GM18868 (cell line): ENCODE results near the gene LCN6.
A peak's percentile ranks its signal among the peaks of the same experiment; 100 is the strongest.
"Not testable (repeated sequence)": the region's sequence is repeated elsewhere in the genome, so short reads cannot be mapped to it uniquely, and the experiment has no call there.

Experiments used
- ATAC-seq: cut with Tn5 transposase; IDR thresholded peaks from one replicate; pipeline ENCODE4 v1.9.1; 2021; ENCODE audit warnings: mild to moderate bottlenecking, moderate library complexity; ENCODE audit not compliant: unreplicated experiment

LCN6 gene

DNA sequence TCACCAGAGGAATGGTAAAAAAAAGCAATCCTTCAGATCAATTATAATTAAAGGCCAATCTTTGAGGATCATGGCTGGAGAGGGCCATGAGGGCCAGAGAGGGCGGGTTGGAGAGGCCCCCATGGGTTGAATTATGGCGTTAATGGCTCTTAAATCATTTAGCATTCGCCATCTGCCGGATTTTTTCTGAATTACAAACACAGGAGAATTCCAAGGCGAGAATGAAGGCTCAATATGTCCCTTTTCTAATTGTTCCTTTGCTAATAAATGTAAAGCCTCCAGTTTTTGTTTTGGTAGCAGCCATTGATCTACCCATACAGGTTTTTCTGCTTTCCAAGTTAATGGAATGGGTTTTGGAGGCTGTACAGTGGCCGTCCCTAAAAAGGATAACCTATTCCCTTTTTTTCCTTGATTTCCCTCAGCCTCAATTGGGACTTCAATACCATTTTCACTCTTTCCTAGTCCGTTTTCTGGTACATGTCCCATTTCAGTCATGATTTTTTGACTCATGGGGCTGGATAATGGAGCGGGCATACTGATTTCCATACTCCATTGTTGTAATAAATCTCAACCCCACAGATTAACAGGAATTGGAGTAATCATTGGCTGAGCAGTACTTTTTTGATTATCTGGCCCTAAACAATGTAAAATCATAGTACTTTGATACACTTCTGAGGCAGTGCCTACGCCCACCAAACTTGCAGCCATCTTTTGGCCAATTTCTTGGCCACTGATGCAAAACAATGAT is 36.1 kb upstream of the LCN6 start:
- ATAC-seq, result no peak

DNA sequence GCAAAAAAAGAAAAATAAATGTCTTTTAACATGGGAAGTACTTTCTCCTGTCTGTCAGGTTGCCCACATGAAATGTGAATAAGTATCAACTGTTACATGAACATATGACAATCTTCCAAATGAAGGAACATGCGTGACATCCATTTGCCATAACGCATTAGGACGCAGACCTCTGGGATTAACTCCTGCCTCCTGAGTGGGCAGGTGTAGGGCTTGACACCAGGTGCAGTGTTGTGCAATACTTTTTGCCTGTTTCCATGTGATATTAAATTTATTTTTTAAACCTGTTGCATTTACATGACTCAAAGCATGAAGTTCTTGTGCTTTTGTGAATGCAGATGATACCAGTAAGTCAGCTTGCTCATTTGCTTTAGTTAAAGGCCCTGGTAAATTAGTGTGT is 34.1 kb upstream of the LCN6 start:
- ATAC-seq, result no peak

DNA sequence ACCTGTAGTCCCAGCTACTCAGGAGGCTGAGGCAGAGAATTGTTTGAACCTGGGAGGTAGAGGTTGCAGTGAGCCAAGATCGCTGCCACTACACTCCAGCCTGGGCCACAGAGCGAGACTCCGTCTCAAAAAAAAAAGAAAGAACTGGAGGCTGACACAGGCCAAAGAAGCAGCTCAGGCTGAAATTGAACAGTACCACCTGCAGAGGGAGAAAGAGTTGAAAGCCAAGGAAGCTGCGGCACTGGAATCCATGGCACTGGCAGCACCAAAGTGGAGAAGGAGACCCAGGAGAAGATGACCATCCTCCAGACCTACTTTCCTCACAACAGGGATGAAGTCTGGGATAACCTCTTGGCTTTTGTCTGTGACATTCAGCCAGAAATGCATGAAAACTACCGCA is 31.5 kb upstream of the LCN6 start:
- ATAC-seq, result no peak

DNA sequence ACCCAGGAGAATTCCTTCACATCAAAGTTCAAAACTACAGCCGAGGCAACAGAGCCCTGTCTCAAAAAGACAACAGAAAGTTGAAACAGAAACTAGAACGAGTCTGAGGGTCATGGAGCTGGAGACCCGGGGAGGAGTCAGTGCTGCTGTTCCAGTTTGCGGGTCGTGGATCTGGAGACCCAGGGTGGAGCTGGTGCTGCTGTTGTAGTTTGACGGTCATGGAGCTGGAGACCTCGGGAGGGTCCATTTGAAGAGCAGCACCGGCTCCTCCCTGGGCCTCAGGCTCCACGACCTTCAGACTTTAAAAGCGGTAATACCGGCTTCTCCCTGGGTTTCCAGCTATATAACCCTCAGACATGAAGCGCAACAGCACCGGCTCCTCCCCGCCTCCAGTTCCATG is 29.0 kb upstream of the LCN6 start:
- no peak for ATAC-seq

DNA sequence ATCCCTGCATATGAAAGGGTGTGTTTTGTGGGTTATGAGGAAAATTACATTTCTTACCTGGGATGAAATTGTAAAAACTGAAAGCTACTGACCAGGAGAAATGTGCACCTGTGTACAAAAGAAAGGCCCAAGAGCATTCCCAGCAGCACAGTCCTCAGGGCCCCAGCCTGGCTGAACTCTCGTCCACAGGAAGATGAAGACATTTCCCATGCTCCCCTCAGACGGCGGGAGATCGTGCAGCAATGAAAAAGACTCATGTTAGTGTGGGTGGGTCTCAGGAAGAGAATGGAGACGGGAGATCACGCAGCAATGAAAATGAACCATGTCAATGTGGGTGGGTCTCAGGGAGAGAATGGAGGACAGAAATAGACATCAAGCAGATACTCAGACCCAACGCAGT is 28.6 kb upstream of the LCN6 start:
- ATAC-seq, result no peak

DNA sequence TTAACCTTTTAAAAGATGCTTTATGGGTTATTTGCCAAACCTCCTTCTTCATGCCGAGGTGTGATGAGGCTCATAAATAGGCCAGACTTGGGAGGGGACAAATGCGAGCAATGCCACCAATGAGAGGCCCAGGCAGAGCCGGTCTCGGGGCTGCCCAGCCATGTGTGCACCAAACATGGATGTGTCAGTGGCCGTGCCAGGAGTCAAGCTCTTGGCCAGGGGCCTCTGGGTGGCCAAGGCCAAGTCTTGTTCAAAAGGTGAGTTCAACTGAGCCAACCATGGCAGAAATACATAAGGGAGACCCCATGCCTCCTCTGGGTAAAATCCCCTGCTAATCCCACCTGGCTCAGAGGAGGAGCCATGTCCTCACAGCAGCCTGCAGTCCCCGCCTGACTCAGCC is 26.9 kb upstream of the LCN6 start:
- ATAC-seq, result no peak

DNA sequence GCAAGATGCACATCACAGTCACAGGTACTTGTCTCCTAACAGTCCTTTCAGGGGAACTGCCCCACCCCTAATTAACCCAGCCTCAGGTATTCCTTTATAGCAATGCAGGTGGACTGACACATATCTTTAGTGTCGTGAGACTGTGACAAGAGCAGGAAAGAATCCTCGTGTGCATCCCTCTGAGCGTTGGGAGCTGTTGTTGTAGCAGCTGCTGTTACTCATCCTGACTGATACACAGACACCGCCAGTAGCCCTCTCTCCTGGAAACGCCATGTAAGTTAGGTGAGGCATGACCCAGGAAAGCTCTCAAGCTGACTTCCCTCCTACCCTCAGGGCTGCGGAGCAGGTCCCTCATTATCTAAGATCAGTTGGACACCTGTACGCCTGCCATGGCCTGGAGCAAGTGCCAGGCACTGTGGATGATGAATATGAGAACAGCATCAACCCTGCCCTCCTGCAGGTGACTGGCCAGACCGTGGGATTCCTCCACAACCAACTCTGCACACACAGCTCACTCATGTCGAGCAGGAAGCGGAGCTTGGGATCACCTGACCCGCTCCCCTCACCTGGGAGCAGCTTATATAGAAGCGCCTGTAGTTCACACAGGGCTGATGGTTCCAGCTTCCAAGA is 26.2 kb upstream of the LCN6 start:
- ATAC-seq, result no peak

DNA sequence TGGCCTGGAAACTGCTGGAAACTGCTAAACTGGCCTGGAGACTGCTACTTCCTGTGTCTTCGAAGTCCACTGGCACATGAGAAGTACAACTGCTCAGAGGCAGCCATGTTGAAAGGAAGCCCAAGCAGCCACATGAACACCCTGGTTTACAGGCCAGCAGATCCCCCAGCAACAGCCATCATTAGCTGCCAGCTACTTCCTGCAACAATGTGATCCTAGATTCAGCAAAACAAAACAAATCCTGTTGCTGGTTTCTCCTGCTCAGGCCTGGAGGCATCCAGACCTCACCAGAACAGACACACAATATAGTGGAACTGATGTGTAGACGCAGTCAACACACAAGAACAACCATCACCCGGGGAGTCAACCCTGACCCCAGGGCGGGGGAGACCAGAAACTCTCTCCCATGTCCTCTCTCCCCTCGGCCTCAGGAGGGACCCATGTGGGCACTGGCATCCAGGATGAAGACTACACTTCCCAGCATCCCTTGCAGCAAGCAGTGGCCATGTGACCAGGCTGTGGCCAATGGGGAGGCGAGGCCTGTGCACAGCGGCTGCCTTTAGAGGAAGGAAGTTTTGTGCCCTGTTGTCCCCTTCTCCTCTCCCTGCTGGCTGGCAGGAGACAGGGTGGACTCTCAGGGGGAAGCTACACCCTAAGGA is 25.2 kb upstream of the LCN6 start:
- no peak for ATAC-seq

DNA sequence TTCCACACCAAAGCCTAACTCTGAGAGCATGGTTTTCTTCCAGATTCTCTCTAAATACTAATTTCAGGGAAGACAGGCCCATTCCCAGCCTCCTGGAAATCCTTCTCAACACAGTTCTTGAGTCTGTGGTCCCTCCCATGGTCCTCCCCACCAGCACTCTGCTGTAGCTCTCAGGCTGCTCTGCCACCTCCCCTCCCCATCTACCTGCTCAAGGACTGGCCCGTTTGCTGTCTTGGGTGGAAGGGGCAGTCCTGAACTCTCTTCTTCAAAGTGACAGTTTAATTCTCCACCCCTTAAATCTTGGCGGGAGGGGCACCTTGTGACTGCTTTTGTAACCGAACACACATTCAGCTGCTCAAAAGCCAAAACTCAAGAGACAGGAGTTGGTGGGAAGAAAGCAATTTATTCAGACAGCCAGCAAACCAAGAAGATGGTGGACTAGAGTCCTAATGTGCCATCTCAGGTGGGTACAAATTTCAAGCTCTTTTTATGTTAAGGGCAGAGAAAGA is 23.6 kb upstream of the LCN6 start:
- ATAC-seq, result no peak

DNA sequence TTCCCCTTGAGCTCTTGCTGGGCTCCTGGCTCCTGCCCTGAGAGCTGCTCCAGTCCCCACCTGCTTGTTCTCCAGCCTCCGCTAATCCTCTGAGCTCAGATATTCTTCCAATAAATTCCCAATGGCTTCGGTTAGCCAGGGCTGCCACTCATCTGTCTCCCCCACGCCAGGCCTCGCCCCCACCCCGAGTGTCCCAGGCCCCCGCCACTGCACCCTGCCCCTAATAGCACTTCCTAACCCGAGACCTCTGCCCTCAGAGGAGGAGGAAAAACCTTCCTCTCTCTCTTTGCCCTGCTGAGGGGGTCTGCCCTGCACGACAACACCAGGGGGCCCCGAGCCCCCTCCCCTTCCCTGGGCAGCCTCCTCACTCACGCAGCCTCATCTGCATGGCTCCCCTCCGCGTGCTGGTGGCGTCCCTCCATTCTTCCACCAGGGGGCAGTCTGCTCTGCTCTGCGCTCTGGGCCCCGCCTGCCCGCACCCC is 21.4 kb upstream of the LCN6 start:
- ATAC-seq, result no peak

DNA sequence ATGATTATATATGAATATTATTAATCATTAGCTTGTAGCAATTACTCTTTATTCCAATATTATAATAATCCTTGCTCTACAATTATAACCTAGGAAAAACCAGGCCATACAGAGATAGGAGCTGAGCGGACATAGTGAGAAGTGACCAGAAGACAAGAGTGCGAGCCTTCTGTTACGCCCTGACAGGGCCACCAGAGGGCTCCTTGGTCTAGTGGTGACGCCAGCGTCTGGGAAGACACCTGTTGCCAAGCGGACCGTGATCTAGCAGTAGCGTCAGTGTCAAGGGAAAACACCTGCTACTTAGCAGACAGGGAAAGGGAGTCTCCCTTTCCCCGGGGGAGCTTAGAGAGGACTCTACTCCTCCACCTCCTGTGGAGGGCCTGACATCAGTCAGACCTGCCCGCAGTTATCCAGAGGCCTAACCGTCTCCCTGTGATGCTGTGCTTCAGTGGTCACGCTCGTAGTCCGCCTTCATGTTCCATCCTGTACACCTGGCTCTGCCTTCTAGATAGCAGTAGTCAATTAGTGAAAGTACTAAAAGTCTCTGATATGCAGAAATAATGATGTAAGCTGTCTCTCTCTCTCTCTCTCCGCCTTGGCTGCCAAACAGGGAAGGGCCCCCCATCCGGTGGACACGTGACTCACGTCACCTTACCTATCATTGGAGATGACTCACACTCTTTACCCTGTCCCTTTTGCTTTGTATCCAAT is 18.2 kb upstream of the LCN6 start:
- ATAC-seq, result not testable (repeated sequence)

DNA sequence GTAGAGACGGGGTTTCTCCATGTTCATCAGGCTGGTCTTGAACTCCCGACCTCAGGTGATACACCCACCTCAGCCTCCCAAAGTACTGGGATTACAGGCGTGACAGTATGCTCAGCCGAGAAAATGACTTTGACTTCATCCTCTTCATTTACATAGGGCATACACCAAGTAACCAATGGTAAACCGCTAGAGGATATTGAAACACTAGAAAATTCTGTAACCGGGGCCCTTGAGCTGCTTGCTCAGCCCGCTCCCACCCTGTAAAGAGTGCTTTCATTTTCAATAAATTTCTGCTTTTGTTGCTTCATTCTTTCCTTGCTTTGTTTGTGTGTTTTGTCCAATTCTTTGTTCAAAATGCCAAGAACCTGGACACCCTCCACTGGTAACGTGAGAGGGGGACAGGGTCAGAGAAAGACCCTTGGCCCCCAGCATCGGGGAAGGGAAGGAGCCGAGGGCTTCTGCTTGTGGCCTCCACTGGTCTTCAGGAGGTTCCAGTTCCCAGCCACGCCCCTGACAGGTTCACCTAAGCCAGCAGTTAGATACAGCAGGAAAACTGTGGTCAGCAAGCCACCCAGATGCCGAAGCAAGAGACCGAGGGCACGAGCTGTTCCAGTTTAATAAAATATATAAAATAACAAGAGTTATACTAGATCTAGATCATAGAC is 17.6 kb upstream of the LCN6 start:
- ATAC-seq, result peak; percentile 56

DNA sequence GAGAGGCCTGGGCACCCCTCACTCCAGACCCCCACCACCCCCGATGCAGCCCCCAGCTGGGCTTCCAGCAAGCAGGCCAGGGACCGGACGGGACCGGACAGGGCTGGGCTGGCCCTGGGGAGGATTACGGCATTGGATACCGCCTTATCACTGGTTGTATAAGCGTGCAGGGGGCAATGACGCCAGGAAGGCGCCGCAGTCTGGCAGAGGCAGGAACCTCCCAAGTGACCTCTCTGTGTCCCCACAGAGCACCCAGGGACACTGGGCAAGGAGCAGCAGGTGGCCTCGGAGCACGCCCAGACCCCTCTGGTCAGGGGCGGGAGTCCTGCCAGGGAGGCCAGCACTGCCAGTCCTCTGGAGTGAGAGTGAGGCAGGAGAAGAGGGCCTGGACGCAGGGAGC is 16.7 kb upstream of the LCN6 start:
- ATAC-seq, result no peak

DNA sequence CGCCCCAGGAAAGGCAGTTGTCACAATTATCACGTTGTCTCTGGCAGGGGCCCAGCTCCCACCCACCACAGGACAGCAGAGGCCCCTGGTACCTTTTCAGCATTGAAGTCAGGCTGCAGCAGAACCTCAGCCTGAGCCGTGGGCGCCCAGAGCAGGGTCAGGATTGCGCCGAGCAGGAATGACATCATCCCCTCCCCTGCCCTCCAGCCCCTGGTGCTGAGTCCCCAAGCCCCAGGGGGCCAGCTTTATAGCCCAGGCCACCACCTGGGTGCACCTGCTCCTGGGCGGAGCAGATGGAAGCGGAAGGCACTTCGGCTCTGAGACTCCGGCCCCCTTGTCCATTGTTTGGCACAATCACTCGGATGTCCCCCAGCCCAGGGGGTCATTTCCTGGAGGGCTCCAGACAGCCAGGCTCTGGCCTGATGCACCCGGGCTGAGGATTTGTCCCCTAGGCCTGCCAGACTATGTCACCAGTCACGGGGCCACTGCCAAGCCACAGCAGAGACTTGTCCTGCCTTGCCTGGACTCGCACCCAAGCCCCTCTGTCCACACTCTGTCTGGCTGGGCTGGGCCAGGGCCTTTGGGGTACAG is 16.1 kb upstream of the LCN6 start, which contains the start of gene LCN15:
LCN15 (minus strand) TSS at position 218 of the 591 bp plus-strand sequence; CDS start at position 188, 30 bp downstream.
- no peak for ATAC-seq

DNA sequence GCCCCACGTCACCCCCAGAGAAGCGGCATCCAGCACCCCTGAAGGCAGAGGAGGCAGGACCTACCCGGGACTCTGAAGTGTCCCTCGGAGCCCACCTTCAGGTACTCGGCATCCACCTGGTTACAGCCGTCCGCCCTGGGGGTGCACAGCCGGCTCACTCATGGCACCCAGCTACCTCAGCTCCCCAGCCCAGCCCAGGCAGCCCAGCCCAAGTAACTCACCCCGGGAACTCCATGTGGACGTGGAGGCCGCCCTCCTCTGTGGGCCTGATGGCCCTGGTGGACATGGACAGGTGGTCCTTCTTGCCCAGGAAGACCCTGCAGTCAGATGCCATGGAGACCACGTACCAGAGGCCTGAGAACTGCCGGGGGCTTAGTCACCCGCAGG is 15.3 kb upstream of the LCN6 start:
- ATAC-seq, result no peak

DNA sequence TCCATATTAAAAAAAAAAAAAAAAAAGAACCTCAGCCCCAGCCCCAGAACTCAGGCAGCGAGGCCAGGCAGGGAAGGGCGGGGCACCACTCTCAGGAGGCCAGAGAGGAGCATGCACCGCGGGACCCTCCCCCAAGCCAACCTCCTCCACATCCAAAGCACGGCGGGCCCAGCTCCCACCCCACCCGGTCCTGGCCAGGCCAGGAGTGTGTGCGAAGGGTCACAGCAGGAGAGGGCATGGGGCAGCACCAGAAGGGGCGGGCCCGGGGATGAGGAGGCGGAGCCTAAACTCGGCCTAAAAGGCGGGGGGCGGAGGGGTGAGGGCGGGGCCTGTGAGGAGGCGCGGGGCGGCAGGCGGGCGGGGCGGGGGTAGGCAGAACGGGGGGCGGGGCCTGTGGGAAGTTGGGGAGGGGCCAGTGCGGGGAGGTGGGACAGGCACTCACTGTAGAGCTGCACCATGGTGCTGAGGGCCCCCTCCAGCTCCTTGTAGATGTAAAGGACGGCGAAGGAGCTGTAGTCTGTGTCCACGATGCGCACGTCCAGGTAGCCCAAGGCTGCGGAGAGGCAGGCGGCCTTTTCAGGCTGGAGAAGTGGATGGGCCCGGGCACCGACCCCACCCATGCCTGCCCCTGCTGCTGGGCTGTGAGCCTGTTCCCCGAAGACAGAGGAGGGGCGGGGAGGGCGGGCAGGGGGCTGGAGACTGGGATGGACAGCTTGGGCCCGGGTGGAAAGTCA is 14.8 kb upstream of the LCN6 start:
- ATAC-seq, result no peak

DNA sequence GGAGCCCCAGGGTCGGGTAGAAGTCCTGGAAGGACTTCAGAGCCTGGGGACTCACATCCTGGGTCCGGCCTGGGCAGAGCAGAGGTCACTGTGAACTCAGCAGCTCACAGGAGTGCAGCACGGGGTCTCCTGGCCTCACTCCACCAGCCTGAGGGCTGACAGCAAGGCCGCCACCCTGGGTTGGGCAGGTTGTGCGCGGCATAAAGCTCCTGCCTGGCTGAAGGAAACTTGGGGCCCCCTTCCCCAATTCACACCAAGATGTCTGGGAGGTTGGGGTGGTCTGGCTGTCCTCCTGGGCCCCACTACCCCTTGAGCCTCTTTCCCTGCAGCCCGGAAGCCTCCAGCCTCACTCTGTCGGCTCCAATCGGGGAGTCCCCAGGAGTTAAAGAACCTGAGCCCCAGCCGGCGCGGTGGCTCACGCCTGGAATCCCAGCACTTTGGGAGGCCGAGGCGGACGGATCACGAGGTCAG is 13.9 kb upstream of the LCN6 start:
- no peak for ATAC-seq

DNA sequence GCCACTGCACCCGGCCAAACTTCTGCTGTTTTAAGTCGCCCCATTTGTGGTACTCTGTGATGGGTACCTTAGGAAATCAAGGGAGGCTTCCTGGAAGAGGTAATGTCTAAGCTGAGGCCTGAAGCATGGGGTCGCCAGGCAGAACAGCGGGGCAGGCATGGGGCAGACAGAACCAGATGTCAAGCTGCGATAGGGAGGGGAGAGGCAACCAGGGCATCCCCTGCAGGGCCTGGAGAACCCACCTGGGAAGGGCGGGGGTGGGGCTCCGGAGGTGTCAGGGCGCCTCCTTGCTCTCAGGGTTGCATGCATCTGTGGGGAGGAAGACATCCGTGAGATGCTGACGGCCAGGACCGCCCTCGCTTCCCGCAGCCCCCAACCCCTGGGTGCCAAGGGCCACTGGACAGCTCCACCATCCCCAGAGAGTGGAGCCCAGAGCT is 13.2 kb upstream of the LCN6 start:
- ATAC-seq, result no peak

DNA sequence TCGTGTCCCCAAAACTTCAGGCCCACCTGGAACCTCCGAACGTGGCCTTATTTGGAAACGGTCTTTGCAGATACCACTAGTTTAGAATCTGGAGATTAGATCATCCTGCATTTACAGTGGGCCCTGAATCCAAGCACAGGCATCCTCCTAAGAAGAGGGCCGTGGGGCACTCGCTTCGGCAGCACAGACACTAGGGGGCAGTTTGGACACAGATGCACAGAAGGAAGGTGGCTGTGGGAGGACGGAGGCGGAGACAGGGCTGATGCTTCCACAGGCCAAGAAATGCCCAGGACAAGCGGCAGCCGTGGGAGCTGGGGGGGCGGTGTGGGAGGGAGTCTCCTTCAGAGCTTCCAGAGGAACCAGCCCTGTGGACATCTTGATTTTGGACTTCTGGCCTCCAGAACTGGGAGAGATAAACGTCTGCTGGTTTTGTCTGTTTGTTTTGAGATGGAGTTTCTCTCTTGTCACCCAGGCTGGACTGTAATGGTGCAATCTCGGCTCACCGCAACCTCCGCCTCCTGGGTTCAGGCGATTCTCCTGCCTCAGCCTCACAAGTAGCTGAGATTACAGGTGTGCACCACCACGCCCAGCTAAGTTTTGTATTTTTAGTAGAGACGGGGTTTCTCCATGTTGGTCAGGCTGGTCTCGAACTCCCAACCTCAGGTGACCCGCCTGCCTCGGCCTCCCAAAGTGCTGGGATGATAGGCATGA is 12.7 kb upstream of the LCN6 start:
- ATAC-seq, result not testable (repeated sequence)
